Measurements from ENCODE around the gene GALR1.

Gene GALR1

GRCh38 chr18:77209587-77209986, 40.1 kb upstream of the GALR1 start:
- no peak for DNase-seq (ENCODE audit: low read depth in 1 of 2, low spot score in 1 of 2)
- peak overlapping the region; percentile 78 for H3K27ac ChIP-seq (replicated peaks)

DNA sequence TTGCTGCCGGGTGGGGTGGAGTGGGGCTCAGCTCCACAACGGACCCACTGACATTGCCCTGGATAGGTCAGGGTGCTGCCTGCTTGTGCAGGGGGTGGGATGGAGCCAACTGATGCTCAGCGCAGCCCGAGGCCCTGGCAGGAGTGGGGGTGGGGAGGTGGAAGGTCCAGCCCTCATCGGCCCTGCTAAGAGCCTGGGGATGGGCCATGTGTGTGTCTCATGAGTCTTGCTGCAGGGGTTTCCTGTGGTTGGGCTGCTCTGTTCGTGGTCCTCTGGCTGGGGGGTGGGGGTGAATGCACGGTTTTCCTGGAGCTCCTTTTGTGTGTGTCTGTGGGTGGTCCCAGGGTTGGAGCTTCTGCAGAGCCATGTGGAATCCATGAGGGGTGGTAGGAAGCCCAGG, 39.4 kb upstream of the GALR1 start:
- H3K27ac ChIP-seq (replicated peaks), result no peak overlapping the region
- no peak overlapping the region for H3K4me3 ChIP-seq (replicated peaks; ENCODE audit: insufficient read depth, low read length)
- DNase-seq (ENCODE audit: low read depth in 1 of 2, low spot score in 1 of 2), result no peak
- no peak for TF ChIP-seq REST (IDR thresholded peaks at IDR 0.05; ENCODE audit: insufficient replicate concordance, low read depth)
- TF ChIP-seq, protein P1, sequence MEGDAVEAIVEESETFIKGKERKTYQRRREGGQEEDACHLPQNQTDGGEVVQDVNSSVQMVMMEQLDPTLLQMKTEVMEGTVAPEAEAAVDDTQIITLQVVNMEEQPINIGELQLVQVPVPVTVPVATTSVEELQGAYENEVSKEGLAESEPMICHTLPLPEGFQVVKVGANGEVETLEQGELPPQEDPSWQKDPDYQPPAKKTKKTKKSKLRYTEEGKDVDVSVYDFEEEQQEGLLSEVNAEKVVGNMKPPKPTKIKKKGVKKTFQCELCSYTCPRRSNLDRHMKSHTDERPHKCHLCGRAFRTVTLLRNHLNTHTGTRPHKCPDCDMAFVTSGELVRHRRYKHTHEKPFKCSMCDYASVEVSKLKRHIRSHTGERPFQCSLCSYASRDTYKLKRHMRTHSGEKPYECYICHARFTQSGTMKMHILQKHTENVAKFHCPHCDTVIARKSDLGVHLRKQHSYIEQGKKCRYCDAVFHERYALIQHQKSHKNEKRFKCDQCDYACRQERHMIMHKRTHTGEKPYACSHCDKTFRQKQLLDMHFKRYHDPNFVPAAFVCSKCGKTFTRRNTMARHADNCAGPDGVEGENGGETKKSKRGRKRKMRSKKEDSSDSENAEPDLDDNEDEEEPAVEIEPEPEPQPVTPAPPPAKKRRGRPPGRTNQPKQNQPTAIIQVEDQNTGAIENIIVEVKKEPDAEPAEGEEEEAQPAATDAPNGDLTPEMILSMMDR (IDR thresholded peaks at IDR 0.05; ENCODE audit: insufficient read depth, low read length), result no peak
- no peak for TF ChIP-seq SPI1 (IDR thresholded peaks at IDR 0.05; ENCODE audit: borderline replicate concordance, low read depth)
- TF ChIP-seq GABPA (IDR thresholded peaks at IDR 0.05; ENCODE audit: low read depth), result no peak
- no peak for TF ChIP-seq POLR2AphosphoS5 (IDR thresholded peaks at IDR 0.05; ENCODE audit: low read depth)
- no peaks in the 10 kb centered on the region for H3K27me3 ChIP-seq (ENCODE audit: insufficient read depth, poor library complexity, severe bottlenecking)

More at GRCh38 chr18:77209587-77209986, 40.1 kb upstream of the GALR1 start:
- Histone ChIP-seq H3K27me3 (ENCODE audit: insufficient read depth, poor library complexity, severe bottlenecking) (no peaks in the 10 kb centered on the region), H3K4me3 (replicated peaks; ENCODE audit: insufficient read depth, low read length) (no peak overlapping the region)
- TF ChIP-seq POLR2AphosphoS5 (IDR thresholded peaks at IDR 0.05; ENCODE audit: low read depth) (no peak), GABPA (IDR thresholded peaks at IDR 0.05; ENCODE audit: low read depth) (no peak), SPI1 (IDR thresholded peaks at IDR 0.05; ENCODE audit: borderline replicate concordance, low read depth) (no peak)
- TF ChIP-seq, protein P1 (IDR thresholded peaks at IDR 0.05; ENCODE audit: insufficient read depth, low read length), result no peak

DNA sequence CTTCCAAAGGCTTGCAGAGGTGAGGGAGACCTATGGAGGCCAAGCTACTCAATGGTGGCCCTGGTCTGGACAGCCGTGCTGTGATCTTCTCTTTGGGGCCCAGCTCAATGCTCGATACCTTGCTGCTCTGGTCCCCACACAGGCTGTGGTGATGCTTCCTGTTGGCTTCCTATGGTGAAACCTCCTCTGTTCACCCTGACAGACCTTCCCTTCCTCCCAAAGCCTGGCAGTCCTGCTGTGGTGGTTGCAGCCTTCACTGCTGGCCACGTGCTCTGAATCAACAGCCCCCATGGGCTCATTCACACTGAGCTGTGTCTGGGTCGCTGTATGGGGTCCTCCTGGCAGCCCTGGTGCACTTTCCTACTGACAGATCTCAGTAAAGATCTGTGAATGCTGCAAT, 31.0 kb upstream of the GALR1 start:
- Histone ChIP-seq H3K4me3 (replicated peaks; ENCODE audit: insufficient read depth, low read length) (no peak overlapping the region), H3K27ac (replicated peaks) (no peak overlapping the region)

DNA sequence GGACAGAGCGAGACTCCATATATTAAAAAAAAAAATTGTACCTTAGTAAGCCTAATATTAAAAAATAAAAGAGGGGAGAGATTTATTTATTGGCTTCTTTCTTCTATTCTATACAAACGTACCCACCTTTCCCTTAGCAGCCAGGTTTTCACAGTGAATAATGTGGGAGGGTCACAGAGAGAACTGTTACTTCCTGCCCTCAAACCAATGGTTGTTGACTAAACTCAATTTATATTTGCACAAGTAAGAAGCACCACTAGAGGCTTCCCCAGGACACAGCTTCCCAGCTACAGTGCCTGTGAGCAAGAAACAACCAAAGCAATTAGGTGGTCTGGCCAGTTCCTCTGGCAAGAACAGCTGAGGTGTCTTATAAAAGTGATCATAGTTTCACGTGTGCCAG, 28.9 kb upstream of the GALR1 start:
- Histone ChIP-seq H3K27me3 (ENCODE audit: insufficient read depth, poor library complexity, severe bottlenecking) (no peaks in the 10 kb centered on the region), H3K4me3 (replicated peaks; ENCODE audit: insufficient read depth, low read length) (no peak overlapping the region), H3K27ac (replicated peaks) (no peak overlapping the region)
- no peak for TF ChIP-seq SPI1 (IDR thresholded peaks at IDR 0.05; ENCODE audit: borderline replicate concordance, low read depth)
- TF ChIP-seq GABPA (IDR thresholded peaks at IDR 0.05; ENCODE audit: low read depth), result no peak
- TF ChIP-seq, protein P1 (IDR thresholded peaks at IDR 0.05; ENCODE audit: insufficient read depth, low read length), result no peak
- no peak for TF ChIP-seq REST (IDR thresholded peaks at IDR 0.05; ENCODE audit: insufficient replicate concordance, low read depth)
- no peak for TF ChIP-seq POLR2AphosphoS5 (IDR thresholded peaks at IDR 0.05; ENCODE audit: low read depth)
- DNase-seq (ENCODE audit: low read depth in 1 of 2, low spot score in 1 of 2), result no peak

More for the DNA sequence above, 31.0 kb upstream of the GALR1 start:
- TF ChIP-seq REST (IDR thresholded peaks at IDR 0.05; ENCODE audit: insufficient replicate concordance, low read depth) (no peak), POLR2AphosphoS5 (IDR thresholded peaks at IDR 0.05; ENCODE audit: low read depth) (no peak)
- DNase-seq (ENCODE audit: low read depth in 1 of 2, low spot score in 1 of 2), result peak in 1 of 2 experiments; percentile 64
- H3K27me3 ChIP-seq (ENCODE audit: insufficient read depth, poor library complexity, severe bottlenecking), result no peaks in the 10 kb centered on the region
